Stimulated activated CD8-positive, alpha-beta memory T cell treated with anti-CD3 and anti-CD28 coated beads, Interleukin-7, amount 100 ng/mL, for 1 hour (primary cell): ENCODE results near the gene C1orf50.
"Not testable (repeated sequence)": the region's sequence is repeated elsewhere in the genome, so short reads cannot be mapped to it uniquely, and the experiment has no call there.

Experiments used
- DNase-seq, 2 donors: peaks; one replicate each; pipeline ENCODE4 v3.0.0-alpha.2; 2020; ENCODE audit warnings: low read depth in 2 of 2

C1orf50 gene

GRCh38 chr1:42801832-42802473, 34.9 kb downstream of the C1orf50 start:
- DNase-seq: no peak

GRCh38 chr1:42806171-42806570, 39.1 kb downstream of the C1orf50 start:
- no peak for DNase-seq

- DNase-seq: no peak
These were observed 39.5 kb downstream of the C1orf50 start for GRCh38 chr1:42806593-42806992.

GRCh38 chr1:42807056-42807668, 40.1 kb downstream of the C1orf50 start:
- no peak for DNase-seq

GRCh38 chr1:42814815-42815214, 47.8 kb downstream of the C1orf50 start:
- DNase-seq: not testable (repeated sequence)

GRCh38 chr1:42815941-42816584, 49.0 kb downstream of the C1orf50 start:
- no peak for DNase-seq

- DNase-seq: peak; percentile 93 to 95
These were observed 49.8 kb downstream of the C1orf50 start, which contains the start of the genes ERMAP and SVBP for GRCh38 chr1:42816585-42817439. ERMAP (plus strand) TSS chr1:42817122; CDS start chr1:42830449, 13,327 bp downstream. SVBP (minus strand) TSS chr1:42817397; CDS start chr1:42816544, 853 bp downstream.

- DNase-seq: no peak
These were observed 50.4 kb downstream of the C1orf50 start for GRCh38 chr1:42817440-42817767.

GRCh38 chr1:42817976-42818375, 50.9 kb downstream of the C1orf50 start:
- no peak for DNase-seq

GRCh38 chr1:42820813-42821212, 53.8 kb downstream of the C1orf50 start:
- DNase-seq: no peak

- DNase-seq: no peak
These were observed 54.6 kb downstream of the C1orf50 start for GRCh38 chr1:42821690-42822089.

- DNase-seq: no peak
These were observed 55.8 kb downstream of the C1orf50 start for GRCh38 chr1:42822800-42823392.

GRCh38 chr1:42824481-42825035, 57.5 kb downstream of the C1orf50 start:
- no peak for DNase-seq

GRCh38 chr1:42825036-42825851, 58.2 kb downstream of the C1orf50 start:
- no peak for DNase-seq
